OCI-LY7 (cell line): ENCODE data around the gene FCHSD2.

Source experiments
- CTCF ChIP-seq: fragments of 200-600 bp; sonication (generic); conservative IDR thresholded peaks from 2 replicates; pipeline ENCODE4 v1.5.1; 2014; ENCODE audit warnings: mild to moderate bottlenecking, antibody characterized with exemption, low read length, moderate library complexity, mixed read lengths
- EZH2phosphoT487 ChIP-seq: fragments of 200-600 bp; sonication (generic); IDR thresholded peaks from 2 replicates; pipeline ENCODE4 v1.6.1; 2018; ENCODE audit warnings: low read depth, borderline replicate concordance, mild to moderate bottlenecking, mixed run types, antibody characterized with exemption, low read length, moderate library complexity, mixed read lengths

GRCh38 chr11:73154178-73154577 lies 12.1 kb upstream of the FCHSD2 start:
- TF ChIP-seq CTCF (no peak), EZH2phosphoT487 (no peak)
